ENCODE measurements around the gene RPS15.
"Not testable (repeated sequence)": the region's sequence is repeated elsewhere in the genome, so short reads cannot be mapped to it uniquely, and the experiment has no call there.

Gene RPS15

DNA sequence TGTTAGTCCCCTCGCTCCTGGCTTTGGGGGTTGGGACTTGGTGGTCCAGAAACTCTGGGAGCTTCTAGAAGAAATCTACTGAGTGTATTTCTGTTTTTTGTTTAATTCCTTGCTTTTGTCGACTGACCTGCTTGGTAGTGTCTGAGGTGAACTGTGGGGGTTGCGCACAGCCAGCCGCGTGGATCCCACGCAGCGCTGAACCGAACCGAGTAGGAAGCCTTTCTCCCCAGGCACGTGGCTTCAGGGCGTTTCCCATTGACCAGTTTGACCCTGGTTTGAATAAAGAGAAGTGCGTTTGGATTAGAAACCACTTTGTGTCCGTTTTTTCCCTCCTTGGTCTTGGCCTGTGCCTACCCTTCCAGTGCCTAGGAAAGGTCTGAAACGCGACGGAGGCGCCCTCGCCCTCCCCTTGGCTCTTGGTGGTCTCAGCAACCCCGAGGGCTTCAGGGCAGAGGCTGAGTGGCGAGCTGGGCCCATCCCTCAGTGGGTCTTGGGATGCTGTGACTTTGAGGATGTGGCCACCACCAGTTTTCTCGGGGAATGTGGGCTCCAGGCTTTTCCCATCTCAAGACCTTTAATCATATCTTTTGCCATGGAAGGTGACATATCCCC is 2.7 kb upstream of the RPS15 start:
- no peak for DNase-seq (ENCODE audit: low read depth)

DNA sequence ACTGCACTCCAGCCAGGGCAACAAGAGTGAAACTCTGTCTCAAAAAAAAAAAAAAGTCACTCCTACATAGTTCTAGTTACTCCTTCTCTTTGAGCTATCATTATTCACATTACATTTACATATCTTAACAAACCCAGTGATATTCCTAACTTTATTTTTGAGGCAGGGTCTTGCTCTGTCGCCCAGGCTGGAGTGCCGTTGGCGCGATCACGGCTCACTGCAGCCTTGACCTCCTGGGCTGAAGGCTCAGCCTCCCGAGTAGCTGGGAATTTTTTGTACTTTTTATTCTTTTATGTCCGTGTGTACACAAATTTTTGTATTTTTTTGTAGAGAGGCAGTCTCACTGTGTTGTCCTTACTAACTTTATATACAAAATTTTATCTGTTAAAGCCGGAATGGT is 587 bp upstream of the RPS15 start:
- DNase-seq (ENCODE audit: low read depth): no peak

DNA sequence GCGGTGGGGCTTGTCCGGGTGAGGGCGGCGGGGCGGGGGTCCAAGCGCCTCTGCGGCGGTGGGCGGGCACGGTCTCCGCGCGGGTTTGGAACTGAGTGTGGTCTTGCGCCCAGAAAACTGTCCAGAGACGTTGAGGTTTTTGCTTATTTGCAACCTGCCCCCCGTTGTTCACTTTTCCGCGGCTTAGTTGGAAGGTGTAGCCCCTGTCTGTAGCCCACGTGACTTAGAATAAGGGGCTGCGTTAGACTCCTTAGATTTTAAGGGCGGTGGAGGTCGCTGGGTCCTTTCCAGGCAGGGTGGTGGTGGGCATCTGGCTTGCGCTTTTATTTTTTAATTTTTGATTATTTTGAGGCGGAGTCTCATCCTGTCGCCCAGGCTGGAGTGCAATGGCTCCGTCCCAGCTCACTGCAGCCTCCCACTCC is 748 bp downstream of the RPS15 start:
- DNase-seq (ENCODE audit: low read depth): no peak

DNA sequence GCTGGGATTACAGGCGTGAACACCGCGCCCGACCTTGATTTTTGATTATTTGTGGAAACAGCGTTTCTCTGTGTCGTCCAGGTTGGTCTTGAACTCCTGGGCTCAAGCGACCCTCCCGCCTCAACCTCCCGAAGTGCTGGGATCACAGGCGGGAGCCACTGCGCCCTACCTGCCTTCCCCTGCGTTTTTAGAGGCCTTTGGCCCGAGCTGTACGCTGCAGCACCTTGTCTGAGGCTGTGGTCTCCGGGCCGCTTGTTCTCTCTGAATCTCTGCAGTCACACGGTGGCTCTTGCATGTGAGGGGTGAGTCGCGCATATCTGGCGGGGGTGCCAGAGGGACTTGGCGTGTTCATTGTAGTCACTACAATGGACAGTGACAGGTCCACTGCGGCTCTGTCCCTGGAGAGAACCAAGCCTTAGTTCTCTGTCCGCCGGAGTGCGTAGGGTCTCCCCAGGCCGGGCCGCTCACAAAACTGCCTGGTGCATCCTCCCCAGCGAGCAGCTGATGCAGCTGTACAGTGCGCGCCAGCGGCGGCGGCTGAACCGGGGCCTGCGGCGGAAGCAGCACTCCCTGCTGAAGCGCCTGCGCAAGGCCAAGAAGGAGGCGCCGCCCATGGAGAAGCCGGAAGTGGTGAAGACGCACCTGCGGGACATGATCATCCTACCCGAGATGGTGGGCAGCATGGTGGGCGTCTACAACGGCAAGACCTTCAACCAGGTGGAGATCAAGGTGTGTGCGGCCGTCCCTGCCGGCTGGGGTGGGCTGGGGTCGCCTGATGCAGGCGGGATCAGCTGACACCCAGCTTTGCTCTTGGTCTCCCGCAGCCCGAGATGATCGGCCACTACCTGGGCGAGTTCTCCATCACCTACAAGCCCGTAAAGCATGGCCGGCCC is 1.6 kb downstream of the RPS15 start:
- not testable (repeated sequence) for DNase-seq (ENCODE audit: low read depth)

DNA sequence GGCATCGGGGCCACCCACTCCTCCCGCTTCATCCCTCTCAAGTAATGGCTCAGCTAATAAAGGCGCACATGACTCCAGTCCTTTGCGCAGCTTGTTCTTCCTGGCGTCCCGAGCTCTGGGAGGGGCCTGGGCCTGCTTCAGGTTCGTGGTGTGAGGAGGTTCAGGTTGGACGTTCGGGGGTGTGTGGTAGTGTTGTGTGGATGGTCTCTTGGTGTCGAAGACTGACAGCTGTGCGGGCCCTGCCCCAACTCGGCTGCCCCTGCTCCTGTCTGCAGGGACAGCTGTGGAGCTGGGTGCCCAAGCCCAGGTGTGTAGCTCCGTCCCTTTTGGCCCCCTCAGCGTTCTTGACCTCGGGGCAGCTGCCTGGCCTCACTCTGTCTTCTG is 2.2 kb downstream of the RPS15 start:
- no peak for DNase-seq (ENCODE audit: low read depth)

DNA sequence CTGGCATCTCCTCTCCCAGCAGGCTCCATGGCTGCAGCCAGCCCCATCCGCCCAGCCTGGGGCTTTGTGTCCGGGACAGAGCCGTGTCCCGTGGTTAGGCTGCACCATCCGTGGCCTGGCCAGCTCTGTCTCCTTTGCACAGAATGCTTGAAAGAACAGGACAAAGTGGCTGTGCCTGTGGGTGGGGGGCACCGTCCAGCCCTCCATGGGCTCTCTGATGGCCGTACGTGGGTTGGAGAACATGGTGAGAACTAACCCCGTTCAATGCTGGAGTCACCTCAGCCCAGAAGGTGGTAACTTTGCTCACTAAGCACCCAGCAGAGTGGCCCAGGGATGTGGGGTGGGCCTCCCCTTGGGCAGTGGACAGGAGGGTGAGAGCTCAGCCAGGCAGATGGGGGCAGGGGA is 2.8 kb downstream of the RPS15 start:
- no peak for DNase-seq (ENCODE audit: low read depth)

DNA sequence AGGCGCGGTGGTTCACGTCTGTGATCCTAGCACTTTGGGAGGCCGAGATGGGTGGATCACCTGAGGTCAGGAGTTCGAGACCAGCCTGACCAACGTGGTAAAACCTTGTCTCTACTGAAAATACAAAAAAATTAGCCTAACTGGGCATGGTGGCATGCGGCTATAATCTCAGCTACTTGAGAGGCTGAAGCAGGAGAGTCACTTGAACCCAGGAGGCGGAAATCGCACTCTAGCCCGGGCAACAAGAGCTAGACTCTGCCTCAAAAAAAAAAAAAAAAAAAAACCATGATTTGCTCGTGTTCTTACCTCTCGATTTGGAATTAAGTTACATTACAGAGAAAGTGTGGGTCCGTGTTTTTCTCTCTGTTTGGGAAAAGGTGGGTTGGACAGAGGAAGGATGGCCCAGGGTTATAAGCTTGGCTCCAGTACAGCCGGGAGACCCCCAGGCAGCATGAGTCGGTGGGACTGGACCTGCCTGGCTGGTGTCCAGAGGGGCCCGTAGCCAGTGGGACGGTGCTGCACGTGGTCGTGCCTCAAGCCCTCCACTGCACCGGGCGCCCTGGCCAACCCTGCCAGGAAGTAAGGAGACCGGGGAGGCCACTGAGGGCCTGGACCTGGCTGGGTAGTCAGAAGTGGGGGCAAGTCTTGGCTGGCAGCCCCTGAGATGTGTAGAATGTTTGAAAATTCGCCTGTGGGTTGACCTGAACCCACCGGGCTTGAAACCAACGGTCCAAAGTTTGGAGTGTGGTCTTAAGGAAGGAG is 3.7 kb downstream of the RPS15 start:
- no peak for DNase-seq (ENCODE audit: low read depth)

DNA sequence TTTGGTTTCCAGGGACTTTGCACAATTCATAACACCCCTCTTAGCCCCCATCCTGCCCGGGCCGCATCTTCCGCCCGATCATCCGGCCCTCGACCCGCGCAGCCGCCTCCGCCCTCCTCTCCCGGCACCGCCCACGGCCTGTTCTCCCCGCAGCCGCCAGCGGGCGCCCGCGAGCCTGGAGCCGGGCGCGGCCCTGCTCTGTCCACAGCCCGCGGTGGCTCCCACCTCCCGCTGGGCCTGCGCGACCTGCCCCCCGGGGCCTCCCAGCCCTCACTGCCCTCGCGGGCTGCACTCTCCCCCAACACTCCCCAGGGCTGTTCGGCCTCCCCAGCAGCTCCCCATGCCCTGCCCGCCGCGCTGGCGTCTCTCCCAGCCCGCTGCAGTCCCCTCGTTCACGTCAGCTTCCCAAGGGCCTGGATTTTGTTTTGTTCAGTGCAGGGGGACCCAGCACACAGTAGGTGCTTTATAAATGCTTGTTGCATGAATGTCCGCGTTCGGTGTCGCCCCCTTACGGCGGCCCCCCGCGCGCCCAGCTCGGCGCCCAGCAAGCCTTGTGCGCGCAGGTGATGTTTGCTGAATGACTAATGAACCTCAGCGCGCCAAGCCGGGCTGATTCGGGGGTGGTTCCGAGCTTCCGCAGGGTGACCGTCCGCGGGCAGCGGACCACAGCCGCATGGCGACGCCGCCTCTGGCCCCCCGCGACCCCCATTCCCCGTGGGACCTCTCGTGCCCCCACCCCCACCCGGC is 7.2 kb downstream of the RPS15 start:
- no peak for DNase-seq (ENCODE audit: low read depth)

DNA sequence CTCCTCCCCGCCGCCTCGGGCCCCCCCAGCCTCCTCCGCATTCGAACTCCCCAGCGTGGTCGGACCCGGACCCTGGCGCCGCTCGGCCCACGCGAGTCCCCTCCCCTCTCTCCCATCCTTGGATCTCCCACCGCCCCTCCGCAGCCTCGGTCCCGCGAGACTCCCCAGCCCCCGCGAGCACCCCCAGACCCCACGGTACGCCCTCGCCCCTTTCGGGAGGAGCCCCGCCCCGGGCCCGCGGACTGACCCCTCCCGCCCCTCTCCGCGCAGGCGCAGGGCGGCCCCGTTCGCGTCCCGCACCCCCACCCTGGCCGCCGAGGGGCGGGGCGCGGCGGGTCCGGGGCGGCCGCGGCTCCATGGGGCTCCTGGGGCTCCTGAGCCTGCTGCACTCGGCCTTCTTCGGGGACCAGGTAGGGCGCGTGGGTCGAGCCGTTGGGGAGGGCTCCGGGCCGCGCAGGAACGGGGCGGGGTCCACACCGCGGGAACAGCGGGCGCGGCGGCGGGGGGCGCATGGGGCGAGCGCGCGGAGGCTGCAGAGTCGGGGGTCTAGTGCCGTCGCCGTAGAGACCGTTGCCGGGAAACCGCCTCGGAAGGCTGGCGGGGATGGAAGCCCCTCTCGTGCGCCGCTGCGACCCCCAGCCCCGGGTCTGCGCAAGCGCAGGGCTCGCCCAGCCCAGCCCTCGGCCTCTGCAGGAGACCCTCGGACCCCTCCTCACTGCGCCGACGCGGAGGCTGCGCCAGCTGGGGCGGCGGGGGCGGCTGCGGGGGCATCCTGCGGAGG is 7.9 kb downstream of the RPS15 start:
- no peak for DNase-seq (ENCODE audit: low read depth)

DNA sequence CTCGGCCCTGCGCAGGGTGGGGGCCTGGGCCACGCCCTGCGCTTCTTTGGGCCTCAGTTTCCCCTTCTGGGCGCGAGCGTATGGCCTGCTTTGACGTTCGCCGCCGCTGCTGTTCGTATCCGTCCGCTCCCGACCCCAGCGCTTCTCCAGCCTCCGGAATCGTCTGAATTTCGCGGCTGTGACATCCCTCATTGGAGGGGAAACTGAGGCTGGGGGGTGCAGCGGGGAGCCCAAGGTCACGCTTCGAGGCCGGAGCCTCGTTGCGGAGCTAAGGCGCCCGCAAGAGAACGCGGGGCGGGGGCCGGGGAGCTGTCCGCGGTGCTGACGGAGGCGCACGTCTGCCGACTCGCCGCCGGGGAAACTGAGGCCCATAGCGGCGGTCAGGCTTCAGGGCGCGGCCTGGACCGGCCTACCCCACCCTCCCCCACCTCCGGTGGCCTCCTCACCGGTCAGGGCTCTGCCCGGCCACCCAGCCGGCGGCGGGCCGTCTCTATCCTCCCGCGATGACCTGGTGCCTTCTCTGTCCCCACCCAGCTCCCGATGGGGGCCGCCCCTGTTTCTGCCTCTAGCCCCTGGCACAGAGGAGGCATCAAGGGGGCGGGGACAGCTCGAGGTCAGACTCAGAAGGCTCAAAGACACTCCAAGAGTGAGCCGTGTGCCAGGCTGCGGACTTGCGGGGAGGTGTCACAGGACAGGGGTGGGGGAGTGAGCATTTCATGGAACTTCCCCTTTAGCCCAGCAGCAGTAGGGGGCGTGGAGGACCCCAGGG is 8.7 kb downstream of the RPS15 start:
- DNase-seq (ENCODE audit: low read depth): no peak

DNA sequence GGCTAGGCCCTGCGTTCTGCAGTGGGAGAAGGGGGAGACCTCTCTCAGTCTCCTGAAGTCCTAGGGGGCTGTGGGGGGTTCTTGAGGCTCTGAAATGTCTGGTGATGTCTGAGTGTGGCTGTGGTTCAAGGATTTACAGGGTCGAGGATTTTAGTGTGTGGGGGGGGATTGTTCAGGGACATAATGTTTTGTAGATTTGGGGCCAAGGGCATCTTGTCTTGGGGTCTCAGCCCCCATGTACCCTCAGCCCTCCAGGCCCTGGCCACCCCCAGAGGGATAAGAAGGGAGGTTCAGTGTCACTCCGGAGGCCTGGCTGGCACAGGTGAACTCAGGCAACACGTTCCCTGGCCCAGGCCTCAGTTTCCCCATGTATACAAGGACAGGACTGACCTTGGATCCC is 9.3 kb downstream of the RPS15 start:
- DNase-seq (ENCODE audit: low read depth): no peak

DNA sequence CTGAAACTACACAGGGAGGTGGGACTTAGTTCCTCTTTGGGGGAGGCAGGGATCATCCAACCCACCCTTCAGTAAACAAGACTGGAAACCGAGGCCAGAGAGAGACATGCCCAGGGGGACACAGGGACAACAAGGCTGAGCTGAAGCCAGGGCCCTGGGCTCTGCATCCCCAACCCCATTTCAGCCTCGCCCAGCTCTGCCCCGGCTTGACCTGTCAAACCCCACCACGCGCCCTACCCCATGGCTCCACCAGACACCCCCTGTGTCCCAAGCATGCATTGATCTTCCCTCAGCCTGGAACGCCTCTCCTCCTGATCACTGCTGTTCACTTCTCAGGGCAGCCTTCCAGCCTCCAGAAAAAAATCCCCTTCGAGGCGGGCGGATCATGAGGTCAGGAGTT is 9.7 kb downstream of the RPS15 start:
- no peak for DNase-seq (ENCODE audit: low read depth)

DNA sequence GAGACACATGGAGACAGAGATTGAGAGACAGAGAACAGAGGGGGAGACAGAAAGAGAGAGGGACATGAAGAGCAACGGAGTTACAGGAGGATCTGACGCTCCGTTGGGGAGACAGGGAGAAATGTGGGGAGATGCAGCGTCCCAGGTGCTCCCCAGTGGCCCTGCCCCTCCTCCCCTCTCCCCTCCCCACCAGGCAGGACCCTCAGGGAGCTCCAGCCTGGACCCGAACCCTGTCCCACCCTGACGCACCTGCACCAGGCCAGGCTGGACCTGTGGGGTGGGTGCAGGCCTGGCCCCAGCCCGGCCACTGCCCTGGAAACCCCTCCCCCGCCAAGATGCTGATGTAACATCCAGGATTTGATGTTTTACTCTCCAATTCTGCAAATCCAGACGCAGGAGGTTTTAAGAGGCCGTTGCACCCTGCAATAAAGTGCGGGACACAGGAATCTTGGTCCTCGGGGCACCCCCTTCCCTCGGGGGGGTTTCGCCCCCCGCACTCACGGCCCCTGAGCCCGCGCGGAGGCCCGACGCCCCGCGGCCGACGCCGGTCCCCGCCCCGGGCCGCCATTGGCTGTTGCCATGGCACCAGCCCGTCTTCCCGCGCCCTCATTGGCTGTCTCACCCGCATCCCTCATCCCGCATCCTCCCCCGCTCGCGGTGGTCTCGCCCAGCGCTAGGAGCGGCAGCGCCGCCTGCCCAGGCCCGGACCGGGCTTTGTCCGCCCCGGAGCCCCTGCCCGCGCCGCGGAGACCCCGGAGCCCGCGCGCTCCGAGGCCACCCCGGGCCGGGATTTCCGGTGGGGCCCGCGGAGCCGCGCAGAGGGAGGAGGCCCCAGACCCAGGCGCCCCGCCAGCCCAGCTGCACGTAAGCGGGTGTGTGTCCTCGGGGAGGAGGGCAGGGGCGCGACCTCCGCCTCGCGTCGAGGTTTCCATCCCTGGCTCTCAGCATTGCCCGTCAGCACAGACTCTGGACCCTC is 11.6 kb downstream of the RPS15 start, which contains the start of gene APC2:
APC2 (plus strand) TSS at position 655 of the 976 bp plus-strand sequence. CDS start 2,881 bp downstream, outside the sequence.
- DNase-seq (ENCODE audit: low read depth): no peak

DNA sequence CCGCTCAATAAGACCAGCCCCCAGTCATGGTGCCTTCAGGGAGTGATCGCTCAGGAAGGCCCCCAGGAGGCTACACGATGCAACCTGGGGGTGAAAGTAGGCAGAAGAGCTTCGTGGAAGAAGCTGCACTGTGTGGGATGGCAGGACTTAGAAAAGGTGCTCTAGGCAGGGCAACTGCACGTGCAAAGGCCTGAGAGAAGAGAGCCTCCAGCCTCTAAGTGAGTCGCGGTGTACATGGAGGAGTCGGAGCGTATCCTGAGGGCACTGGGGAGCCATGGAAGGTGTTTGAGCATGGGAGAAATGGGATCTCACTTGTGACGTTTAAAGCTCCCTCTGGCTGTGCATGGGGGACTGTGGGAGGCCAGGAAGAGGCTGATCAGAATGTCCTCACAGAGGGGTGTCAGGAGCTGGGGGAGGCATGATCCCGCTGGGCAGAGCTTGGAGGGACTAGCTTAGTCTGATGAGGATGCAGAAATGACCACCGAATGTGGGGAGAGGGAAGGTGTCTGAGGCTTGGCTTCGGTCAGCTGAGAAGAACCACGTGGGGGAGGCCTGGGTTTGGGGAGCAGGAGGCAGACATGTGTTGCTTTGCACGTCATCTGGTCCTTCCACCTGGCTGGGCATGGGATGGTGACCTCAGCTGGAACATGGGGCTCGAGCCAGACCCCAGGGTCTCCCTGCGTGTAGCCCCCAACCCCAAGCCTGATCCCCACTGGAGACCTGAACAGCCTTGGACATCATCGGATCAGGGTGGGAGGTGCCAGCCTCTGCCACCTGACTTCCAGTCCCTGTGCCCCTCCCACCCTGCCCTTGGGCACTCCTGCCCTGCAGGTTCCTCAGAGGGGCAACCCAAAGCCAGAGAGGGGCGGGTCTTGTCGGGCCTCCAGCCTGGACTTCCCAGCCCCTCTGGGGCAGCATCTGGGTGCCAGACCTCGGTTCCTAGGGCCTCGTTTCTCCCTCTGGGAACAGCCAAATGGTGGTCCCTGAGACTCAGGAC is 12.8 kb downstream of the RPS15 start:
- no peak for DNase-seq (ENCODE audit: low read depth)

DNA sequence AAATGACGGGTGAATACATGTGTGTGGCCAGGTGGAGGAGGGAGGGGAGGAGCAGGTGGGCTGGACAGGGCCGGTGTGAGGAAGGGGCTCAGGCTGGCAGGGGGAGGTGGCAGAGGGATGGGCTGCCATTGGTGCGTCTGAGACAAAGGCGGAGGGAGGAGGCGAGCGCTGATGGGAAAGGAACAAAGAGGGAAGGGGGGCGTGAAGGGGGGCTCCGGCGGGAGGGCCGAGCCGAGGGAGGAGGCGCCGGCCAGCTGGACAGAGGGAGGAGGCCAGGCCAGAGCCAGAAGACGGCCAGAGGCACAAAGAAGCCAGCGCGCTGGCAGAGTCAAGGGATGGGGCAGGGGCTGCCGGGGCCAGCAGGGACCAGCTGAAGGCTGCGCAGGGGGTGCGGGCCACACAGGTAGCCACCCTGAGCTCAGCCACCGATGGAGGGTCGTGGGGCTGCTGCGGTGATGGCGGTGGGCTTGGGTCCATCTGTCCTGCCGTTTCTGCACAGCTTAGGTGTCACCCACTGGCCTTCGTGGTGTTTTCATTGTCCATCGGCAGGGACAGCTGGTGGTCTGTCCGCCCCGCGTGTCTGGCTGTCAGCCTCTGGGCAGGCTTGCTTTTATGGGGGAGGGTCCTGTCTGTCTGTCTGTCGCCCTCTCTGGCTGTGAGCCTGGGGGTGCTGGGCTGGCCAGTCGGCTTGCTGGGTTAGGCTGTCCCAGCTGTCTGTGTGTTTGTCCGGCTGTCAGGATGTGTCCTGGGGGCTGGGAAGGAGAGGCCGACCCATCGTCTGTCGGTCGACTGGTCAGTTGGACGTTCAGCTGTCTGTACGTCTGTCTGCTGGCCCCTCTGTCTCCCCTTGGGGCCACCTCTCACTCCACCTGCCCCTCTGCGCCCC is 14.0 kb downstream of the RPS15 start:
- no peak for DNase-seq (ENCODE audit: low read depth)

DNA sequence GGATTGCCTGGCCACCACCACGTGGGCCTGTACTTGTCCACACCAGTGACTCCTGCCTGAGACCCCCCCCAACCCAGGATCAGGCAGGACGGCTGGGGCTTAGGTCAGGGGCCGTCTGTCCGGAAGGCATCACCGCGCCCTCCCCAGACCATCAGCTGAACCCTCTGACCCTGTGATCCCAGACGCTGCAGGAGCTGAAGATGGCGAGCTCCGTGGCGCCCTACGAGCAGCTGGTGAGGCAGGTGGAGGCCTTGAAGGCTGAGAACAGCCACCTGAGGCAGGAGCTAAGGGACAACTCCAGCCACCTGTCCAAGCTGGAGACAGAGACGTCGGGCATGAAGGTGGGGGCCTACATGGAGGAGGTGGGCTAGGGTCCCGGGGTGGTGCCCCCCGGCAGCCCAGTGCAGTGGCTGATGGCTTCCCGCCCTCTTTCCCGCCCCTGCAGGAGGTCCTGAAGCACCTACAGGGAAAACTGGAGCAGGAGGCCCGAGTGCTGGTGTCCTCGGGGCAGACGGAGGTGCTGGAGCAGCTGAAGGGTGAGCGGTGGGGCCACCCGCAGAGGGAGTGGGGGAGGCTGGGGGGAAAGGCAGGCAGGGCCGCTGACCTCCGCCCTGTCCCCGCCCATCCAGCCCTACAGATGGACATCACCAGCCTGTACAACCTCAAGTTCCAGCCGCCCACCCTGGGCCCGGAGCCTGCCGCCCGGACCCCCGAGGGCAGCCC is 14.8 kb downstream of the RPS15 start:
- no peak for DNase-seq (ENCODE audit: low read depth)
